Measurements from ENCODE around the gene ALDH8A1. TPM values are rescaled to one million over a fixed set of nuclear protein-coding genes. Genes with fewer than 3 reads are reported as not detected.
A peak's percentile ranks its signal among the peaks of the same experiment; 100 is the strongest.

The ALDH8A1 gene
- total RNA-seq, 1 donor from 2014 or later = 1.2 TPM

DNA sequence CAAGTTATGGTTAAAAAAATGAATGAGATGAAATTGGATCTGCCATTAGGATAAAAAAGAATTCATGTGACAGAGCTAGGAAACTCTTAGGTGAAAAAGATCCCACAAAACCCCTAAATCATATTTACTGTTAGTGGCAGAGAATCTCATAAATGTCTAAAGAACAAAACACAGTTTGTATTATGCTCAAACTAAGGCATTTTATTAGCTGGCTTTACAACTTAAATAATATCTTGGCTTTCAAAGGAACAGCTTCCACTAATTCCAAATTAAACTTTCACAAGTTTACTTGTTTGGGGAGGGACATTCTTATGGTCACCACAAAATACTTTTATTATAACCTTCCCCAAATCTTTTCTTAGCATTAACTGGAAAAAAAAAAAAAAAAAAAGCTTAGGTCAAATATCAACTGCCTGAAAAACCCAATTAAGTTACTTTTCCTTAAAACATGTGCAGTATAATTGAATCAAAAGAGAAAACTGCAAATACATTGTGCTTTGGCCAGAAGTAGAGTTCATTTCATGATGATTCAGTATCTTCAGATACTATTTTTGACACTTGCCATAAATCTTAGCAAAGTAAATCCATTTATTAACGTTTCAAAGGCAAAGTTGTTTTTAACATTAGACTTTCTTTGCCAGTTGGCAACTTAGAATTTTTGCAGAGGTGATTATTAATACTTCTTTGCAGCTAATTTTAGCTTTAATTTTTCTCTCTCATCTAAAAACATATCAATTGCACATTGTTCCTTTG lies 14.7 kb upstream of the ALDH8A1 start:
- Mint-ChIP-seq H3K36me3 (ENCODE audit: low read depth) (peaks cover 50% of the 10 kb centered on the region), H3K27me3 (no peaks in the 10 kb centered on the region), H3K4me1 (peaks cover 10% of the 10 kb centered on the region), H3K27ac (no peak overlapping the region), H3K4me3 (no peak overlapping the region), H3K9me3 (no peaks in the 10 kb centered on the region)
- no peak for DNase-seq
- intact Hi-C loops (cut with micrococcal nuclease) = no loop called here

DNA sequence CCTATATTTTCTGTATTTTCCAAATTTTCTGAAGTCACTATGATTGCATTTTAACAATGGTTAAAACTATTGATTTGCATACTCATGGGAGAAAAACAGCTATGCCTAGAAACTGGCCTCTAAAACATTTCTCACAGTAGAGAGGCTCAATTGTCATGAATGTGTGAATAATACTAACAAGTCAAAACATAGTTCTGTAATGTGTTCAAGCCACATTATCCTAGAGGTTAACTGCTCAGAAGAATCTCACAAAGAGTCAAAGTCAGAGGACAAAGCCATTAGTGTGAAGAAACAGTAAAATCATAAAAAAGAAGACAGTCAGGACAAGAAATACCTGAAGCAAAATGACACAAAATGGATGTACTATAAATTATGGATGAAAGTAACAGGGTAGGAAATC lies 12.5 kb upstream of the ALDH8A1 start:
- no peaks in the 10 kb centered on the region for H3K27me3 Mint-ChIP-seq
- peaks cover 11% of the 10 kb centered on the region for H3K4me1 Mint-ChIP-seq
- no peaks in the 10 kb centered on the region for H3K9me3 Mint-ChIP-seq
- H3K27ac Mint-ChIP-seq = no peak overlapping the region
- no peak overlapping the region for H3K4me3 Mint-ChIP-seq
- peaks cover 48% of the 10 kb centered on the region for H3K36me3 Mint-ChIP-seq (ENCODE audit: low read depth)
- DNase-seq = no peak
- intact Hi-C loops (cut with micrococcal nuclease) = no loop called here

DNA sequence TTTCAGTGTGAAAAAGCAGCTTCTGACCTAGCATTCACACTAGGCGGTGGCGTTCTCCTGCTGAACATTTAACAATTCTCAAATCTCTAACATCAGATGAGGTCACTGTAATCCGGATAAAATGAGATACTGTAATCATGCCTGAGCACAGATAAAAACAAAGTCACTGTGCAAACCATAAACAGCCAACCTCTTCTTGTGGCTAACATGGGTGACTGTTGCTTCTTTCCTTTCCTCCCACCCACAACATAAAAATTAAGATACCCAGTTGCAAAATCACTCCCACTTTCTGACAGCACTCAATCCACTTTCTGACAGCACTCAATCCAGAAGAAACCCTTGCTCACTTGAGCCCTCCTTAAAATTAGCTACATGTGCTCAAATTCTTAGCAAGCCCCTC lies 11.5 kb upstream of the ALDH8A1 start:
- H3K4me1 Mint-ChIP-seq = peaks cover 17% of the 10 kb centered on the region
- peaks cover 48% of the 10 kb centered on the region for H3K36me3 Mint-ChIP-seq (ENCODE audit: low read depth)
- no peaks in the 10 kb centered on the region for H3K9me3 Mint-ChIP-seq
- no peak overlapping the region for H3K4me3 Mint-ChIP-seq
- no peaks in the 10 kb centered on the region for H3K27me3 Mint-ChIP-seq
- peak; percentile 53 for DNase-seq
- peak overlapping the region; percentile 31 for H3K27ac Mint-ChIP-seq
- intact Hi-C loops (cut with micrococcal nuclease) = loop anchor here (1.0 kb wide), 2 partner anchors 18 to 223 kb away; no protein-coding TSS in a partner anchor

DNA sequence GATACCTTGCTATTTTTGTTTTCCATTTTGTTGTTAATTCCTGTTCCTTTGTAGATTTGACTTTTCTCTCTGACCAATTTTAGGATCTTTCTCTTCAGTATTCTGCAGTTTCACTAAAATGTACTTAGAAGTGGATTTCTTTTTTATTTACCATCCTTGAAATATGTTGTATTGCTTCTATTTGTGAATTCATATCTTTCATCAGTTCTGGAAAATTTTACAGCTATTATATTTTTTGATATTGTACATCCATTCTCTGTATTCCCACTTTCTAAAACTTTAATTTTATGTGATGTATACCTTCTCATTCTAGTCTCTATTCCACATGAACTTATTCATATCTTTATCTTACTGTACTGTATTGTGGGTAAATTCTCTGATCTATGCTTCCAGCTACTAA lies 9.7 kb upstream of the ALDH8A1 start:
- intact Hi-C loops (cut with micrococcal nuclease) = loop anchor here (10.0 kb wide), 1 partner anchor 675 kb away; no protein-coding TSS in a partner anchor
- H3K9me3 Mint-ChIP-seq = no peaks in the 10 kb centered on the region
- peaks cover 47% of the 10 kb centered on the region for H3K36me3 Mint-ChIP-seq (ENCODE audit: low read depth)
- no peaks in the 10 kb centered on the region for H3K27me3 Mint-ChIP-seq
- no peak overlapping the region for H3K4me3 Mint-ChIP-seq
- peaks cover 23% of the 10 kb centered on the region for H3K4me1 Mint-ChIP-seq
- no peak for DNase-seq
- no peak overlapping the region for H3K27ac Mint-ChIP-seq

DNA sequence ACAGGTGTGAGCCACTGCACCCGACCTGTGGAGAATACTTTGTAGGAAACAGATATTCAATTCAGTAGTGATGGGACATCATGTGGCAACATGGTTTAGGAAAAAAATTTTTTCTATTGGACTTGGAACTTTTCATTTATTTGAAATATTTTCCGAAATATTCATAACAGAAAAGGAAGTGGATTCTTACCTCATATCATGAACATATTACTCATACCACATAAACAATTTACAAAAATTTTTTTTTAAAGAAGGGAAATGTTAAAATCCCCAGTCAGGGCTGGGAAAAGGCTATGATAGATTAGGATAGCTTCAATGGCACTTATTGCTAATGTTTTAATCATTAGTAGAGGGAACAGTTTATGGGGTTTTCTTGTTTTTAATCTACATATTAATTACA lies 6.8 kb upstream of the ALDH8A1 start:
- no peaks in the 10 kb centered on the region for H3K27me3 Mint-ChIP-seq
- intact Hi-C loops (cut with micrococcal nuclease) = loop anchor here (1.0 to 10.0 kb wide), 3 partner anchors 23 to 672 kb away; no protein-coding TSS in a partner anchor

DNA sequence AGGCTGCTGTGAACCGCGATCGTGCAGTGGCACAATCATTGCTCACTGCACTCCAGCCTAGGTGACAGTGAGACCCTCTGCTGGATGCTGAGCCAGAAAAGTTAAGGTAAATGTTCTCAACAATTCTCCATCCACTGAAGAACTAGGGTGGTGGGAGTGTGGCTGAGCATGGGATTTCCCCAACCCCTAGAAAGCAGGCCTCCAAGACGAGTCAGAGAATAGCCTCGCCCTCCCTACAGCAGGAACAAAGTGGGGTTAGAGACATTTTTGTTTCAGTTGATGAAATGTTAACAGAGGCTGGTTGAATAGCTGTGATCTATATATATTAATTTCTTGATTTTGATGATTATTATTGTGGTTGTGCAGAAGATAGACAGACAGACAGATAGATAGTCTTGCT lies 6.1 kb upstream of the ALDH8A1 start:
- peak; percentile 54 for DNase-seq
- no peaks in the 10 kb centered on the region for H3K27me3 Mint-ChIP-seq
- no peaks in the 10 kb centered on the region for H3K9me3 Mint-ChIP-seq
- no peak overlapping the region for H3K4me3 Mint-ChIP-seq
- intact Hi-C loops (cut with micrococcal nuclease) = loop anchor here (1.0 to 10.0 kb wide), 3 partner anchors 23 to 671 kb away; no protein-coding TSS in a partner anchor
- H3K36me3 Mint-ChIP-seq (ENCODE audit: low read depth) = peaks cover 23% of the 10 kb centered on the region
- peaks cover 15% of the 10 kb centered on the region for H3K4me1 Mint-ChIP-seq
- no peak overlapping the region for H3K27ac Mint-ChIP-seq

More for the DNA sequence above, 6.8 kb upstream of the ALDH8A1 start:
- no peak for DNase-seq
- no peak overlapping the region for H3K4me3 Mint-ChIP-seq
- H3K9me3 Mint-ChIP-seq = no peaks in the 10 kb centered on the region
- H3K36me3 Mint-ChIP-seq (ENCODE audit: low read depth) = peaks cover 29% of the 10 kb centered on the region
- H3K27ac Mint-ChIP-seq = peak overlapping the region; percentile 18
- H3K4me1 Mint-ChIP-seq = peaks cover 21% of the 10 kb centered on the region

DNA sequence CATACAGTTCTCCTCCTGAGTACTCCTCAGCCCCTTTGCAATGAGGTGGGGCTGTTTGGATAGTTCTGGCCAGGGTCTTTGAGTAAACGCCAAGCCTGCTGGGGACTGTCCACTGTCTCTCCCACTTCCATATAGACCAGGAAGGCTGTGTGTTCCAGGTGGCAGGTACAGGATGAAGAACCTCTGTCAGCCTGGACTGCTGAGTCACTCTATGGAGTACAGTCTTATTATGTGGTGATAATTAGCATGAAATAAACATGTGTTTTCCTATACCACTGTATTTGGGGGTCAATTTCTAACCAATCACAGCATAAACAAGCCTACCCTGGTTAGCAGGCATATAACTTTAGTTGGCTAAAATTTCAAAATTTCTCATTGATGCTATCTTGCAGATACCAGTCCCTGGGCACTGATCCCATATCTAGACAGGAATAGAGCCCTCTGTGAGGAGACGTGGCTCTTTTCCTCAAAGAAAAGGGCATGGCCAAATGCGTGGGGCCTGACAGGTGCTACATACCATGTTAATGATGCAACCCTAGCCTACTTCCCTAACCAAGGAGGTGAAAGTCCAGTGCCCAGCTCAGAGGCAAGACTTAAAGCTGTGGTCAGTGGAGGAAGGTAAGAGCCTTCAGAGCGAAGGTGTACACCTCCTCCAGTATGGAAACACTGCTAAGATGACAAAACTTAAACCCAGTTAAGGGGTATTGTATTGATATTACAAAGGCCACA lies 4.5 kb upstream of the ALDH8A1 start:
- no peak for DNase-seq
- no peaks in the 10 kb centered on the region for H3K9me3 Mint-ChIP-seq
- intact Hi-C loops (cut with micrococcal nuclease) = loop anchor here (10.0 kb wide), 1 partner anchor 670 kb away; no protein-coding TSS in a partner anchor
- H3K27ac Mint-ChIP-seq = no peak overlapping the region
- peaks cover 13% of the 10 kb centered on the region for H3K36me3 Mint-ChIP-seq (ENCODE audit: low read depth)
- H3K4me1 Mint-ChIP-seq = peaks cover 13% of the 10 kb centered on the region
- H3K4me3 Mint-ChIP-seq = no peak overlapping the region
- no peaks in the 10 kb centered on the region for H3K27me3 Mint-ChIP-seq

DNA sequence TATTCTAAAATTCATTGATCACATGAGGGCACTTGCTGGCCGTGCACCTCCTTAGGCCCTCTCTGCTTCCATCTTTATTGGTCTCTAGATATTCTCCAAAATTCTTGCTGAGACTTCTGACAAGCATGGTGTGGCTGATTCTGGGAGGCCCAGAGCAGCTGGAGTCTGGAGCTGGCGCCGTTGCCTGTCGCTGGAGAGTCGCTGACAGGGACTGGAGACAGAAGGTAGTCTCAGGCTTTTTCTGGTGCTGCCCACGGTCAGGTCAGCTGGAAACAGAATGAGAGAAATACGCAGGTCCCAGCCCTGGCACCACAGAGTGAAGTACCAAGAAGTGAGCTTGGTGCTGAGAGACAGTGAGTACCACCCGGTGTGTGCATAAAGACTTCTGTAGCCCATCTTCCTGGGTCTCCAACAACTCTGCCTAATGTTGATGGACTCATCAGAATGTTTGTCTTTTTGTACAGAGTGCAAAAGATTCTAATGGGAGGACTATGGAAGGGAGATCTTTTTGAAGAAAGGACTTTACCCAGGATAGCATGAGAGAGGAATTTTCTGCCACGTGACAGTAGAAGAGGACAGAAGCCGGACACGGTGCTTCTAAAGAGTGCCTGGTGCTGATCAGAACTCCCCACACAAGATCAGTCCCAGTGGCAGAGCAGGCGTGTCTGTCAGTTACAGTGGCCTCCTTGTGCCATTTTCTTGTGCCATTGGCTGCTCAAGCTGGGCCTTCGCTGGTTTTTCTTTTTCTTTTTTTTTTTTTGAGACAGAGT lies 1.8 kb upstream of the ALDH8A1 start:
- intact Hi-C loops (cut with micrococcal nuclease) = loop anchor here (10.0 kb wide), 1 partner anchor 667 kb away; no protein-coding TSS in a partner anchor
- Mint-ChIP-seq H3K4me3 (no peak overlapping the region), H3K9me3 (no peaks in the 10 kb centered on the region), H3K4me1 (peaks cover 8% of the 10 kb centered on the region), H3K27me3 (no peaks in the 10 kb centered on the region), H3K27ac (no peak overlapping the region), H3K36me3 (ENCODE audit: low read depth) (peaks cover 4% of the 10 kb centered on the region)
- no peak for DNase-seq

DNA sequence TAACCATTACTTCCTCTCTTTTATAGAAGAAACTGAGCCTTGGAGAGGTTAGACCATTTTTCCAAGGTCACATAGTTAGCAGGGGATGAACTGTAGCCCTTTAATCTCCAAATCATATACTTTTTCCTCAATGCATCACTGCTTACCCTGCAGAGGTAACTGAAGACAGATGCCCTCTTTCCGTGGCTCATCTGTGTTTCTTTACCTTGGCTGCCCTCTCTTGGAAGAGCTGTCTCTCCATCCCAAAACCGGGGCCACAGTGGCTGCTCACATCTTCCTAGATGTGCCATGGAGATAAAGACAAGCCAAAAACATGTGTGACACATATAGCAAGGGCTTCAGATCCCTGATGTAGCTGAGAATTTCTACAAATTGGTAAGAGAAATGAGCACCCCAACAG lies 581 bp upstream of the ALDH8A1 start:
- Mint-ChIP-seq H3K27me3 (no peaks in the 10 kb centered on the region), H3K36me3 (ENCODE audit: low read depth) (peaks cover 4% of the 10 kb centered on the region), H3K4me3 (no peak overlapping the region), H3K4me1 (peaks cover 1% of the 10 kb centered on the region), H3K9me3 (no peaks in the 10 kb centered on the region), H3K27ac (no peak overlapping the region)
- intact Hi-C loops (cut with micrococcal nuclease) = loop anchor here (10.0 kb wide), 1 partner anchor 666 kb away; no protein-coding TSS in a partner anchor
- DNase-seq = no peak

DNA sequence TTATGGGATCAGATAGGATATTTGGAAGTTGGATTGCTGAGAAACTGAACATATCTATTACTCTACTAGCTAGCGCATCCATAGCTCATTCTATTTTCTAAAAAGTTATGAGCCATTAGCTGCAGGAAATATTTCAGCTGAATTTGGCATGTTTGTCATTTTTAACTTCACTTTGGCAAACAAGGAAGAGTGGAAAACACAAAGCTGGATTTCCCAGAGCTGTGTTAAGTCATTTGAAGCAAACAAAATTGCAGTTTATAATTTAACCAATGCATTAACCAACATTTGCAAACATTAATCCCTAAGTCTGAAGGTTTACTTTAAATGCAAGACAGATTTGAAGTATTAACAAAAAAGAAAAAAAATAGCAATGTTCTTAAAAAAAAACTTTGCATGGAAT lies 1.2 kb downstream of the ALDH8A1 start:
- intact Hi-C loops (cut with micrococcal nuclease) = no loop called here
- H3K4me1 Mint-ChIP-seq = no peaks in the 10 kb centered on the region
- no peak for DNase-seq

DNA sequence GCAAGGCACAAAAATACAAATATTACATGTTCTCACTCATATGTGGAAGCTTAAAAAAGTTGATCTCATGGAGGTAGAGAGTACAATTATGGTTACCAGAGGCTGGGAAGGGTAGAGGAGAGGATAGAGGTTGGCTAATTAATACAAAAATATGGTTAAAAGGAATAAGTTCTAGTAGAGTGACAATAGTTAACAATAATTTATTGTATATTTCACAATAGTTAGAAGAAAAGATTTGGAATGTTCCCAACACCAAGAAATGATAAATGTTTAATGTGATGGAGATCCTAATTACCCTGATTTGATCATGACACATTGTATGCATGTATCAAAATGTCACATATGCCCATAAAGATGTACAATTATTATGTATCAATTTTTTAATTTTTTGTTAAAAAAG lies 1.8 kb downstream of the ALDH8A1 start:
- H3K4me3 Mint-ChIP-seq = no peak overlapping the region
- H3K27me3 Mint-ChIP-seq = no peaks in the 10 kb centered on the region

More for the DNA sequence above, 1.2 kb downstream of the ALDH8A1 start:
- Mint-ChIP-seq H3K36me3 (ENCODE audit: low read depth) (no peaks in the 10 kb centered on the region), H3K4me3 (no peak overlapping the region), H3K9me3 (no peaks in the 10 kb centered on the region), H3K27ac (no peak overlapping the region), H3K27me3 (no peaks in the 10 kb centered on the region)

DNA sequence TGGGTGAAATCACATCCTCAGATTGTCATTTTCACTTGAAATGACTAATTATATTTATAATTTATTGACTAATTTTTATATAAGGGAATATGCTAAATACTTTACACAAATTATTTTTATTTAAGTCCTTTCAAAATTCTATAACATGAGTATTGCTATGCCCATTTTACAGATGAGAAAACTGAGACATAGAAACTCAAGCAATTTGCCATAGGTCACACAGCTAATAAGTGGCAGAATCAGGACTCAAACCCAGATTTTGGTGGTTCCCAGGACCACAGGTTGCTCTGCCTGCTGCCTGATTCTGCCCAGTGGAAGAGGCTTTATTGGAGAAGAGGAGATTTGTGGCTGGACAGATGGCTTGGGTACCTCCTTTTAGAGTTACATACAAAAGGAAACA lies 4.9 kb downstream of the ALDH8A1 start:
- Mint-ChIP-seq H3K36me3 (ENCODE audit: low read depth) (peaks cover 1% of the 10 kb centered on the region), H3K27me3 (no peaks in the 10 kb centered on the region)

More for the DNA sequence above, 1.8 kb downstream of the ALDH8A1 start:
- DNase-seq = no peak
- Mint-ChIP-seq H3K9me3 (no peaks in the 10 kb centered on the region), H3K4me1 (peaks cover 2% of the 10 kb centered on the region), H3K27ac (no peak overlapping the region), H3K36me3 (ENCODE audit: low read depth) (peaks cover 1% of the 10 kb centered on the region)
- intact Hi-C loops (cut with micrococcal nuclease) = no loop called here

DNA sequence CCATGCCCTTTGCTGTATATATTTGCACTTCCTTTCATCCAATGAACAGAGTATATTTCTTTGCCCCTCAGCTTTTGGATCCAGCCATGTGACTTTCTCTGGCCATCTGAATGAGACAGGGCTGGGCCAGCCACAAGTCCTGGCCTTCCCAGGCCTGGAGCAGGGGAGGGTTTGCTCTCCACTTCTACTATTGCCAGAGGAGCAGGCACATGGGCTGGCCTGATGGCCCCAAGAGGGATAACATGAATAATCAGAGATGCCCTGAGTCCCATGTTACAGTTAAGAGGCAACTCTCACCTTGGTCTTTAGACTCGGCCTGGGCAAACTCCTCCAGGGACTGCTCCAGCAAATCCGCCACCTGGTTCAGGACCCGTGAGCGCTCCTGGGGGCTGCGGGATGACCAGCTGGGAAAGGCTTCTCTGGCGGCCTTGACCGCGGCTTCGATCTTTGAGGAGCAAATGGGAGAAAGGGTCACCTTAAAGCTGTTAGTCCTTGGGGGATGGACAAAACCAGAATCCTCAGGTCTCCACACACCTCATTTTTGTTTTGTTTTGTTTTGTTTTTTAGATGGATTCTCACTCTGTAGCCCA lies 6.3 kb downstream of the ALDH8A1 start:
- H3K36me3 Mint-ChIP-seq (ENCODE audit: low read depth) = peaks cover 5% of the 10 kb centered on the region
- H3K4me1 Mint-ChIP-seq = peaks cover 13% of the 10 kb centered on the region
- intact Hi-C loops (cut with micrococcal nuclease) = loop anchor here (5.0 kb wide), 2 partner anchors 771 to 831 kb away; no protein-coding TSS in a partner anchor
- H3K27me3 Mint-ChIP-seq = no peaks in the 10 kb centered on the region
- peak; percentile 49 for DNase-seq
- H3K27ac Mint-ChIP-seq = no peak overlapping the region
- H3K4me3 Mint-ChIP-seq = no peak overlapping the region
- no peaks in the 10 kb centered on the region for H3K9me3 Mint-ChIP-seq

More for the DNA sequence above, 4.9 kb downstream of the ALDH8A1 start:
- H3K4me3 Mint-ChIP-seq = no peak overlapping the region
- H3K27ac Mint-ChIP-seq = no peak overlapping the region
- DNase-seq = peak; percentile 32
- peaks cover 4% of the 10 kb centered on the region for H3K4me1 Mint-ChIP-seq
- intact Hi-C loops (cut with micrococcal nuclease) = no loop called here
- H3K9me3 Mint-ChIP-seq = no peaks in the 10 kb centered on the region

All from activated CD4-positive, alpha-beta T cell treated with anti-CD3 and anti-CD28 coated beads, Interleukin-2, amount 10 ng/mL, durations not matched to agents 24 days and 14 days (primary cell).